GM12878 (cell line): ENCODE data around the gene ABCF1. TPM values are rescaled to one million over a fixed set of nuclear protein-coding genes. Genes with fewer than 3 reads are reported as not detected.

Experiments
- CEBPZ ChIP-seq: fragments of 150-350 bp; IDR thresholded peaks from 2 replicates; pipeline ENCODE4 v1.6.1; 2016; ENCODE audit warnings: low read depth, low read length
- polyA plus RNA-seq, 11 experiments: library from polyadenylated mRNA; depleted of rRNA in 4 of 11; unstranded in 6 of 11; stranded (reverse) in 5 of 11; fragments of >200 nt; fragmentation: Nextera tagmentation in 4 of 11; fragmentation: Illumina TruSeq in 1 of 11; extraction: Ambion mirVana in 4 of 11; extraction: Trizol in 1 of 11; gene quantifications; 1 replicate in 1 of 11; 2 replicates in 10 of 11; pipeline versions ENCODE4 v1.2.1 to v1.2.3, GENCODE V29; 2011 to 2016; ENCODE audit warnings: inconsistent platforms in 2 of 11, missing spikeins in 2 of 11, low read depth in 1 of 11
- total RNA-seq, 4 experiments: library from RNA; depleted of rRNA in 3 of 4; stranded (reverse); fragments of >200 nt in 3 of 4; fragmentation: Illumina TruSeq in 1 of 4; extraction: Trizol in 1 of 4; gene quantifications; 2 replicates each; pipeline versions ENCODE4 v1.2.1 to v1.2.3, GENCODE V29; 2013 to 2021
- TF ChIP-seq, protein P1 (sequence below): fragments of 450-650 bp; IDR thresholded peaks from 2 replicates; pipeline ENCODE4 v1.6.1; 2017; ENCODE audit warnings: antibody characterized with exemption, mild to moderate bottlenecking, moderate library complexity
- TF ChIP-seq, protein P2 (sequence below): fragments of 450-650 bp; formaldehyde crosslinking; IDR thresholded peaks from 2 replicates; pipeline ENCODE4 v1.4.0; 2020; ENCODE audit warnings: mild to moderate bottlenecking, moderate library complexity

Gene ABCF1
- total and polyA plus RNA-seq, 10 of the 15 experiments (the other 5 are each of a cell fraction or from before 2014, with no cell fraction given) = 21.3 to 79.6 (median 55.9) TPM

- TF ChIP-seq, protein P1, sequence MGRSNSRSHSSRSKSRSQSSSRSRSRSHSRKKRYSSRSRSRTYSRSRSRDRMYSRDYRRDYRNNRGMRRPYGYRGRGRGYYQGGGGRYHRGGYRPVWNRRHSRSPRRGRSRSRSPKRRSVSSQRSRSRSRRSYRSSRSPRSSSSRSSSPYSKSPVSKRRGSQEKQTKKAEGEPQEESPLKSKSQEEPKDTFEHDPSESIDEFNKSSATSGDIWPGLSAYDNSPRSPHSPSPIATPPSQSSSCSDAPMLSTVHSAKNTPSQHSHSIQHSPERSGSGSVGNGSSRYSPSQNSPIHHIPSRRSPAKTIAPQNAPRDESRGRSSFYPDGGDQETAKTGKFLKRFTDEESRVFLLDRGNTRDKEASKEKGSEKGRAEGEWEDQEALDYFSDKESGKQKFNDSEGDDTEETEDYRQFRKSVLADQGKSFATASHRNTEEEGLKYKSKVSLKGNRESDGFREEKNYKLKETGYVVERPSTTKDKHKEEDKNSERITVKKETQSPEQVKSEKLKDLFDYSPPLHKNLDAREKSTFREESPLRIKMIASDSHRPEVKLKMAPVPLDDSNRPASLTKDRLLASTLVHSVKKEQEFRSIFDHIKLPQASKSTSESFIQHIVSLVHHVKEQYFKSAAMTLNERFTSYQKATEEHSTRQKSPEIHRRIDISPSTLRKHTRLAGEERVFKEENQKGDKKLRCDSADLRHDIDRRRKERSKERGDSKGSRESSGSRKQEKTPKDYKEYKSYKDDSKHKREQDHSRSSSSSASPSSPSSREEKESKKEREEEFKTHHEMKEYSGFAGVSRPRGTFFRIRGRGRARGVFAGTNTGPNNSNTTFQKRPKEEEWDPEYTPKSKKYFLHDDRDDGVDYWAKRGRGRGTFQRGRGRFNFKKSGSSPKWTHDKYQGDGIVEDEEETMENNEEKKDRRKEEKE = no peak
- TF ChIP-seq, protein P2, sequence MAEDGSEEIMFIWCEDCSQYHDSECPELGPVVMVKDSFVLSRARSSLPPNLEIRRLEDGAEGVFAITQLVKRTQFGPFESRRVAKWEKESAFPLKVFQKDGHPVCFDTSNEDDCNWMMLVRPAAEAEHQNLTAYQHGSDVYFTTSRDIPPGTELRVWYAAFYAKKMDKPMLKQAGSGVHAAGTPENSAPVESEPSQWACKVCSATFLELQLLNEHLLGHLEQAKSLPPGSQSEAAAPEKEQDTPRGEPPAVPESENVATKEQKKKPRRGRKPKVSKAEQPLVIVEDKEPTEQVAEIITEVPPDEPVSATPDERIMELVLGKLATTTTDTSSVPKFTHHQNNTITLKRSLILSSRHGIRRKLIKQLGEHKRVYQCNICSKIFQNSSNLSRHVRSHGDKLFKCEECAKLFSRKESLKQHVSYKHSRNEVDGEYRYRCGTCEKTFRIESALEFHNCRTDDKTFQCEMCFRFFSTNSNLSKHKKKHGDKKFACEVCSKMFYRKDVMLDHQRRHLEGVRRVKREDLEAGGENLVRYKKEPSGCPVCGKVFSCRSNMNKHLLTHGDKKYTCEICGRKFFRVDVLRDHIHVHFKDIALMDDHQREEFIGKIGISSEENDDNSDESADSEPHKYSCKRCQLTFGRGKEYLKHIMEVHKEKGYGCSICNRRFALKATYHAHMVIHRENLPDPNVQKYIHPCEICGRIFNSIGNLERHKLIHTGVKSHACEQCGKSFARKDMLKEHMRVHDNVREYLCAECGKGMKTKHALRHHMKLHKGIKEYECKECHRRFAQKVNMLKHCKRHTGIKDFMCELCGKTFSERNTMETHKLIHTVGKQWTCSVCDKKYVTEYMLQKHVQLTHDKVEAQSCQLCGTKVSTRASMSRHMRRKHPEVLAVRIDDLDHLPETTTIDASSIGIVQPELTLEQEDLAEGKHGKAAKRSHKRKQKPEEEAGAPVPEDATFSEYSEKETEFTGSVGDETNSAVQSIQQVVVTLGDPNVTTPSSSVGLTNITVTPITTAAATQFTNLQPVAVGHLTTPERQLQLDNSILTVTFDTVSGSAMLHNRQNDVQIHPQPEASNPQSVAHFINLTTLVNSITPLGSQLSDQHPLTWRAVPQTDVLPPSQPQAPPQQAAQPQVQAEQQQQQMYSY (CRISPR knock-in tag) = no peak
- TF ChIP-seq CEBPZ = no peak
- TF ChIP-seq, all 136 proteins: peak for 19
Measured at GRCh38 chr6:30614843-30615218, 43.6 kb downstream of the ABCF1 start (continued).
